ENCODE measurements around the gene PKIB. TPM values are rescaled to one million over a fixed set of nuclear protein-coding genes. Genes with fewer than 3 reads are reported as not detected.

PKIB gene
- total and polyA plus RNA-seq, 4 donors: 2.5 to 5.1 (median 3.0) TPM

DNA sequence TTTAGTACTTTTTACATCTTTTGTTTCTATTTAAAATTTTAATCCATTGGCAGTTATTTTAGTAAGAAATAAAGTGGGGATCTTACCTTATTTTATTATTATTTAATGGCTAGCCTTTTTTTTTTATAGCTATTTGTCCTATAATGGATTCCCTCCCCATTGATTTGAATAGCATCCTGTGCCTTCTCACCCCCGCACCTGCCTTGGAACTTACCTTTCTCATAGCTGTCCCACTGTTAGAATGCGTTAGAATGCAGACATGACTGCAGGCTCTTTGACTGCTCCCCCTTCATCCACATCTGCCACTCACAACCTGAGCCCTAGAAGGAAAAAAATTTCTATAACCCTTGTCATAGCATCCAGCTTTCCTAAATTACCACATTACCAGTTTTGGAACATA, 9.1 kb downstream of the PKIB start:
- no peak overlapping the region for H3K27ac ChIP-seq (ENCODE audit: low read depth in 1 of 2, low read length in 2 of 2)
- no peak overlapping the region for H3K4me3 ChIP-seq (ENCODE audit: low read depth in 1 of 3, low read length in 3 of 3)
- no peak for DNase-seq (ENCODE audit: low spot score)
- H3K9ac ChIP-seq (ENCODE audit: low read depth in 1 of 2, low read length in 2 of 2): no peak overlapping the region
- H3K36me3 ChIP-seq (ENCODE audit: control insufficient read depth in 4 of 4, insufficient read depth in 3 of 4, low read depth in 1 of 4, low read length in 3 of 4): no peaks in the 10 kb centered on the region
- TF ChIP-seq RAD21 (IDR thresholded peaks at IDR 0.05): no peak
- no peak for TF ChIP-seq YY1 (IDR thresholded peaks at IDR 0.05)
- no peak for TF ChIP-seq EGR1 (IDR thresholded peaks at IDR 0.05; ENCODE audit: low read depth in 2 of 2)
- TF ChIP-seq SP1 (IDR thresholded peaks at IDR 0.05): no peak
- TF ChIP-seq, protein P1, sequence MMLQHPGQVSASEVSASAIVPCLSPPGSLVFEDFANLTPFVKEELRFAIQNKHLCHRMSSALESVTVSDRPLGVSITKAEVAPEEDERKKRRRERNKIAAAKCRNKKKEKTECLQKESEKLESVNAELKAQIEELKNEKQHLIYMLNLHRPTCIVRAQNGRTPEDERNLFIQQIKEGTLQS (IDR thresholded peaks at IDR 0.05): no peak
- TF ChIP-seq, protein P2, sequence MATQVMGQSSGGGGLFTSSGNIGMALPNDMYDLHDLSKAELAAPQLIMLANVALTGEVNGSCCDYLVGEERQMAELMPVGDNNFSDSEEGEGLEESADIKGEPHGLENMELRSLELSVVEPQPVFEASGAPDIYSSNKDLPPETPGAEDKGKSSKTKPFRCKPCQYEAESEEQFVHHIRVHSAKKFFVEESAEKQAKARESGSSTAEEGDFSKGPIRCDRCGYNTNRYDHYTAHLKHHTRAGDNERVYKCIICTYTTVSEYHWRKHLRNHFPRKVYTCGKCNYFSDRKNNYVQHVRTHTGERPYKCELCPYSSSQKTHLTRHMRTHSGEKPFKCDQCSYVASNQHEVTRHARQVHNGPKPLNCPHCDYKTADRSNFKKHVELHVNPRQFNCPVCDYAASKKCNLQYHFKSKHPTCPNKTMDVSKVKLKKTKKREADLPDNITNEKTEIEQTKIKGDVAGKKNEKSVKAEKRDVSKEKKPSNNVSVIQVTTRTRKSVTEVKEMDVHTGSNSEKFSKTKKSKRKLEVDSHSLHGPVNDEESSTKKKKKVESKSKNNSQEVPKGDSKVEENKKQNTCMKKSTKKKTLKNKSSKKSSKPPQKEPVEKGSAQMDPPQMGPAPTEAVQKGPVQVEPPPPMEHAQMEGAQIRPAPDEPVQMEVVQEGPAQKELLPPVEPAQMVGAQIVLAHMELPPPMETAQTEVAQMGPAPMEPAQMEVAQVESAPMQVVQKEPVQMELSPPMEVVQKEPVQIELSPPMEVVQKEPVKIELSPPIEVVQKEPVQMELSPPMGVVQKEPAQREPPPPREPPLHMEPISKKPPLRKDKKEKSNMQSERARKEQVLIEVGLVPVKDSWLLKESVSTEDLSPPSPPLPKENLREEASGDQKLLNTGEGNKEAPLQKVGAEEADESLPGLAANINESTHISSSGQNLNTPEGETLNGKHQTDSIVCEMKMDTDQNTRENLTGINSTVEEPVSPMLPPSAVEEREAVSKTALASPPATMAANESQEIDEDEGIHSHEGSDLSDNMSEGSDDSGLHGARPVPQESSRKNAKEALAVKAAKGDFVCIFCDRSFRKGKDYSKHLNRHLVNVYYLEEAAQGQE (IDR thresholded peaks at IDR 0.05): no peak
- H3K27me3 ChIP-seq (ENCODE audit: control insufficient read depth in 4 of 4, insufficient read depth in 4 of 4, low read length in 3 of 4): no peaks in the 10 kb centered on the region
- no peaks in the 10 kb centered on the region for H3K9me3 ChIP-seq (ENCODE audit: control insufficient read depth in 4 of 4, low read length in 3 of 4)
- H3K4me1 ChIP-seq (ENCODE audit: control insufficient read depth in 4 of 4, insufficient read depth in 4 of 4, low read length in 3 of 4): no peaks in the 10 kb centered on the region
- WGBS: 88% methylated on average over 2 of the region's 2 CpGs

DNA sequence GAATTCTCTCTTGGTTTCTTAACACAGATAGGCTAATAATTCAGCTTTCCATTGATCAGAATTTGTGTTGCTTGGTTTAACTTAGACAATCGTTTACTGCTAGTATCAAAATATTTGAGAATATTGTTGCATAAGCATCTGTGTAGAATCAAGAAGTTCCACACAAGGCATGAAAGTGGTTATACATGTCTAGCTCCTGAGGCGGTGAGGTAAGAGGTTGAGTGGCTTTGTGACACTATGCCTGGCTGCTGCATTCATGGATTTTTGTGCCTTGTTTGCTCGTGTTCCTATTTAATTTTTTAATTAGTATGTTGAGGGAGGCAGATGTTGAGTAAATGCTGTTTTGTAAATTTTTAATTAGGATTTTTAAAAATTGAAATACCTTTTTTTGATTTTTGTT, 10.2 kb downstream of the PKIB start:
- H3K4me1 ChIP-seq (ENCODE audit: control insufficient read depth in 4 of 4, insufficient read depth in 4 of 4, low read length in 3 of 4): no peaks in the 10 kb centered on the region
- H3K9me3 ChIP-seq (ENCODE audit: control insufficient read depth in 4 of 4, low read length in 3 of 4): no peaks in the 10 kb centered on the region
- 76% methylated on average over 3 of the region's 3 CpGs for WGBS
- H3K27me3 ChIP-seq (ENCODE audit: control insufficient read depth in 4 of 4, insufficient read depth in 4 of 4, low read length in 3 of 4): no peaks in the 10 kb centered on the region
- no peak overlapping the region for H3K4me3 ChIP-seq (ENCODE audit: low read depth in 1 of 3, low read length in 3 of 3)
- H3K27ac ChIP-seq (ENCODE audit: low read depth in 1 of 2, low read length in 2 of 2): no peak overlapping the region
- no peak for DNase-seq (ENCODE audit: low spot score)
- H3K9ac ChIP-seq (ENCODE audit: low read depth in 1 of 2, low read length in 2 of 2): no peak overlapping the region
- TF ChIP-seq, protein P3, sequence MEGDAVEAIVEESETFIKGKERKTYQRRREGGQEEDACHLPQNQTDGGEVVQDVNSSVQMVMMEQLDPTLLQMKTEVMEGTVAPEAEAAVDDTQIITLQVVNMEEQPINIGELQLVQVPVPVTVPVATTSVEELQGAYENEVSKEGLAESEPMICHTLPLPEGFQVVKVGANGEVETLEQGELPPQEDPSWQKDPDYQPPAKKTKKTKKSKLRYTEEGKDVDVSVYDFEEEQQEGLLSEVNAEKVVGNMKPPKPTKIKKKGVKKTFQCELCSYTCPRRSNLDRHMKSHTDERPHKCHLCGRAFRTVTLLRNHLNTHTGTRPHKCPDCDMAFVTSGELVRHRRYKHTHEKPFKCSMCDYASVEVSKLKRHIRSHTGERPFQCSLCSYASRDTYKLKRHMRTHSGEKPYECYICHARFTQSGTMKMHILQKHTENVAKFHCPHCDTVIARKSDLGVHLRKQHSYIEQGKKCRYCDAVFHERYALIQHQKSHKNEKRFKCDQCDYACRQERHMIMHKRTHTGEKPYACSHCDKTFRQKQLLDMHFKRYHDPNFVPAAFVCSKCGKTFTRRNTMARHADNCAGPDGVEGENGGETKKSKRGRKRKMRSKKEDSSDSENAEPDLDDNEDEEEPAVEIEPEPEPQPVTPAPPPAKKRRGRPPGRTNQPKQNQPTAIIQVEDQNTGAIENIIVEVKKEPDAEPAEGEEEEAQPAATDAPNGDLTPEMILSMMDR (IDR thresholded peaks at IDR 0.05; ENCODE audit: low read depth, low read length, missing input control): no peak
- TF ChIP-seq, protein P4, sequence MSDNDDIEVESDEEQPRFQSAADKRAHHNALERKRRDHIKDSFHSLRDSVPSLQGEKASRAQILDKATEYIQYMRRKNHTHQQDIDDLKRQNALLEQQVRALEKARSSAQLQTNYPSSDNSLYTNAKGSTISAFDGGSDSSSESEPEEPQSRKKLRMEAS (IDR thresholded peaks at IDR 0.05): no peak
- TF ChIP-seq EGR1 (IDR thresholded peaks at IDR 0.05; ENCODE audit: low read depth in 2 of 2) (no peak), RXRA (IDR thresholded peaks at IDR 0.05) (no peak), RAD21 (IDR thresholded peaks at IDR 0.05) (no peak), YY1 (IDR thresholded peaks at IDR 0.05) (no peak), JUND (IDR thresholded peaks at IDR 0.05) (no peak), HNF4G (IDR thresholded peaks at IDR 0.05) (no peak), NR2F2 (IDR thresholded peaks at IDR 0.05) (no peak), GABPA (IDR thresholded peaks at IDR 0.05 in 1 of 2, conservative IDR thresholded peaks at IDR 0.05 in 1 of 2) (no peak), FOXA2 (IDR thresholded peaks at IDR 0.05) (no peak), FOXA1 (IDR thresholded peaks at IDR 0.05) (no peak), HNF4A (conservative IDR thresholded peaks at IDR 0.05) (no peak), TAF1 (conservative IDR thresholded peaks at IDR 0.05) (no peak), SP1 (IDR thresholded peaks at IDR 0.05) (no peak)
- TF ChIP-seq, protein P5, sequence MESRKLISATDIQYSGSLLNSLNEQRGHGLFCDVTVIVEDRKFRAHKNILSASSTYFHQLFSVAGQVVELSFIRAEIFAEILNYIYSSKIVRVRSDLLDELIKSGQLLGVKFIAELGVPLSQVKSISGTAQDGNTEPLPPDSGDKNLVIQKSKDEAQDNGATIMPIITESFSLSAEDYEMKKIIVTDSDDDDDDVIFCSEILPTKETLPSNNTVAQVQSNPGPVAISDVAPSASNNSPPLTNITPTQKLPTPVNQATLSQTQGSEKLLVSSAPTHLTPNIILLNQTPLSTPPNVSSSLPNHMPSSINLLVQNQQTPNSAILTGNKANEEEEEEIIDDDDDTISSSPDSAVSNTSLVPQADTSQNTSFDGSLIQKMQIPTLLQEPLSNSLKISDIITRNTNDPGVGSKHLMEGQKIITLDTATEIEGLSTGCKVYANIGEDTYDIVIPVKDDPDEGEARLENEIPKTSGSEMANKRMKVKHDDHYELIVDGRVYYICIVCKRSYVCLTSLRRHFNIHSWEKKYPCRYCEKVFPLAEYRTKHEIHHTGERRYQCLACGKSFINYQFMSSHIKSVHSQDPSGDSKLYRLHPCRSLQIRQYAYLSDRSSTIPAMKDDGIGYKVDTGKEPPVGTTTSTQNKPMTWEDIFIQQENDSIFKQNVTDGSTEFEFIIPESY (IDR thresholded peaks at IDR 0.05): no peak
- TF ChIP-seq, protein P1 (IDR thresholded peaks at IDR 0.05): no peak
- TF ChIP-seq, protein P2 (IDR thresholded peaks at IDR 0.05): no peak
- H3K36me3 ChIP-seq (ENCODE audit: control insufficient read depth in 4 of 4, insufficient read depth in 3 of 4, low read depth in 1 of 4, low read length in 3 of 4): no peaks in the 10 kb centered on the region
